Measurements from ENCODE around the gene DEPP1.
A peak's percentile ranks its signal among the peaks of the same experiment; 100 is the strongest.

Gene DEPP1

DNA sequence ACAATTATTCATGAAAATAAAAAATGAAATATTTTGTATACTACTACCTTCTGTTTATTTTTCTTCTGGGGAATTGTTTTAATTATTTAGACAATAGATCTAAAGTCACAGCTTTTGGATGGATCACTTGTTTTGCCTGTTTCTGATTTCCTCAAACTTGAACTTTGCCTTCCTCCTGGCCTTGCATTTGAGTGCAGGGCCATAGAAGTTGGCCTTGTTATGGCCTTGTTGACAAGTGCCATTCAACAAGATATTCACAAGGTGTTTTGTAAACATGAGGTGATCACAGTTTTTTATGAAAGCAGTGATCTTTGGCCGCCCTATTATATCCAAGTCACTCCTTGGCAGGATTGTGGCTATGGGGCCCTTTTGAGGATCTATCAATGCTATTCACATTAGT is 26.7 kb upstream of the DEPP1 start:
- in situ Hi-C loops (cut with MboI; ENCODE audit: low sequenced_read_pairs, unreplicated experiment): no loop called here
- DNase-seq (ENCODE audit: low spot score): no peak
- TF ChIP-seq, protein P1, sequence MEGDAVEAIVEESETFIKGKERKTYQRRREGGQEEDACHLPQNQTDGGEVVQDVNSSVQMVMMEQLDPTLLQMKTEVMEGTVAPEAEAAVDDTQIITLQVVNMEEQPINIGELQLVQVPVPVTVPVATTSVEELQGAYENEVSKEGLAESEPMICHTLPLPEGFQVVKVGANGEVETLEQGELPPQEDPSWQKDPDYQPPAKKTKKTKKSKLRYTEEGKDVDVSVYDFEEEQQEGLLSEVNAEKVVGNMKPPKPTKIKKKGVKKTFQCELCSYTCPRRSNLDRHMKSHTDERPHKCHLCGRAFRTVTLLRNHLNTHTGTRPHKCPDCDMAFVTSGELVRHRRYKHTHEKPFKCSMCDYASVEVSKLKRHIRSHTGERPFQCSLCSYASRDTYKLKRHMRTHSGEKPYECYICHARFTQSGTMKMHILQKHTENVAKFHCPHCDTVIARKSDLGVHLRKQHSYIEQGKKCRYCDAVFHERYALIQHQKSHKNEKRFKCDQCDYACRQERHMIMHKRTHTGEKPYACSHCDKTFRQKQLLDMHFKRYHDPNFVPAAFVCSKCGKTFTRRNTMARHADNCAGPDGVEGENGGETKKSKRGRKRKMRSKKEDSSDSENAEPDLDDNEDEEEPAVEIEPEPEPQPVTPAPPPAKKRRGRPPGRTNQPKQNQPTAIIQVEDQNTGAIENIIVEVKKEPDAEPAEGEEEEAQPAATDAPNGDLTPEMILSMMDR (IDR thresholded peaks at IDR 0.05; ENCODE audit: borderline replicate concordance, control extremely low read depth, extremely low read depth, insufficient read depth, missing control alignments): no peak

DNA sequence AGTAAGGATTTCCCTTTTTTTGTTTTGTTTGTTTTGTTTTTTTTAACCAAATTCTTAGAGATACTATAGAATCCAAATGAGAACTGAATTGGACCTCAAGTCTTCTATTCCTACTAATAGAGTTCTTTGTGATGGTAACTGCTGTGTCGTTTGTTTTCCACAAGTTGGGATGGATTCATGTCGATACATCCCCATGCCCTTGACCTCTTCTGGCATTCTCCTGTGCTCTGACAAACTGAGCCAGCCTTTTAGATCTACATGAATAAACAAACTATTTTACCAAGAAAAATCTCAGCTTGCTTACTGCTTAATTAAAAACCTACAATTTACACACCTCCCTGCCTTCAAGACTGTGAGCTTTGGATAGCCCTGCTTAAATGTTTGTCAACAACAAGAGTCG is 26.1 kb upstream of the DEPP1 start:
- DNase-seq (ENCODE audit: low spot score): no peak
- TF ChIP-seq, protein P1 (IDR thresholded peaks at IDR 0.05; ENCODE audit: borderline replicate concordance, control extremely low read depth, extremely low read depth, insufficient read depth, missing control alignments): no peak
- in situ Hi-C loops (cut with MboI; ENCODE audit: low sequenced_read_pairs, unreplicated experiment): no loop called here

DNA sequence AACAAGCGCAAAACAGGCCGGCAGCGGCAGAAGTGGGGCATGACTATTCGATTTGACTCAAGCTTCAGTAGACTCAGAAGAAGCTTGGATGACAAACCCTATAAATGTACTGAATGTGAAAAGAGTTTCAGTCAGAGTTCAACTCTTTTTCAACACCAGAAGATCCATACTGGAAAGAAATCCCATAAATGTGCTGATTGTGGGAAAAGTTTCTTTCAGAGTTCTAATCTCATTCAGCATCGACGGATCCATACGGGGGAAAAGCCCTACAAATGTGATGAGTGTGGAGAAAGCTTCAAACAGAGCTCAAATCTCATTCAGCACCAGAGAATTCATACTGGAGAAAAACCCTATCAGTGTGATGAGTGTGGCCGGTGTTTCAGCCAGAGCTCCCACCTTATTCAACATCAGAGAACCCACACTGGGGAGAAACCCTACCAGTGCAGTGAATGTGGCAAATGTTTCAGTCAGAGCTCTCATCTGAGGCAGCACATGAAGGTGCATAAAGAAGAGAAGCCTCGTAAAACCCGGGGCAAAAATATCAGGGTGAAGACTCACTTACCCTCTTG is 24.9 kb upstream of the DEPP1 start:
- TF ChIP-seq, protein P1 (IDR thresholded peaks at IDR 0.05; ENCODE audit: borderline replicate concordance, control extremely low read depth, extremely low read depth, insufficient read depth, missing control alignments): no peak
- DNase-seq (ENCODE audit: low spot score): no peak
- in situ Hi-C loops (cut with MboI; ENCODE audit: low sequenced_read_pairs, unreplicated experiment): no loop called here

DNA sequence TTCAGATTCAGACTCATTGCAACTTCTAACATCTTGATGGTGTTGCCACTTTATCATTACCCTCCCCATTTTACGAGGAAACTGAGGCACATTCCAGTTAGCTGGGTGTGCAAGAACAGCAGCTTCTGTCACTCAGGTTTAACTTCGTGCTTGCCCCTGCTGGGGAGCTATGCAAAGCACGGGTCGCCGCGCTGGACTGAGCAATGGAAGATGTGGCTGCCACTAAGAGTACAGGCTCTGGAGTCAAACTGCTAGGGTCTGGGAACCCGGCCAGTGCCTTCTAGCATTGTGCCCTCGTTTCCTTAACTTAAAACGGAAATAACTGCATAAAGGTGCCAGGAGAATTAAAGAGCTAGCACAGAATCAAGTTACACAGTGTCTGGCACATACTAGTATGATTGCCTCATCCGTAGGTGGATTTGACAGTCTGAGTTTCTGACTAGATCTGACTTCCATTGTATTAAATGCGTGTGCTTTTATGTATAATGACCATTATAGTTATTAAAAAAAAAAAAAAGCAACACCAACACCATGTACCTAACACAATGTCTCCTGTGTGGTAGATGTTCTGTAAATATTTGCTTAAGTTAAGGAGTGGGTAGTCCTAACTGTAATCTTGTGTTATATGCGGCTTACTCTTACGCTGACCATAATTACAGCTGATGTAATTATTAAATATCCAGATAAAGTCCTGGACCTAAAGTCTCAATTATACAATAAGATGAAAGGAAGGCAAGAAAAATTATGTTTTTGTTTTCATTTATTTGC is 23.0 kb upstream of the DEPP1 start:
- in situ Hi-C loops (cut with MboI; ENCODE audit: low sequenced_read_pairs, unreplicated experiment): no loop called here
- peak; percentile 74 for DNase-seq (ENCODE audit: low spot score)
- TF ChIP-seq, protein P1 (IDR thresholded peaks at IDR 0.05; ENCODE audit: borderline replicate concordance, control extremely low read depth, extremely low read depth, insufficient read depth, missing control alignments): no peak

DNA sequence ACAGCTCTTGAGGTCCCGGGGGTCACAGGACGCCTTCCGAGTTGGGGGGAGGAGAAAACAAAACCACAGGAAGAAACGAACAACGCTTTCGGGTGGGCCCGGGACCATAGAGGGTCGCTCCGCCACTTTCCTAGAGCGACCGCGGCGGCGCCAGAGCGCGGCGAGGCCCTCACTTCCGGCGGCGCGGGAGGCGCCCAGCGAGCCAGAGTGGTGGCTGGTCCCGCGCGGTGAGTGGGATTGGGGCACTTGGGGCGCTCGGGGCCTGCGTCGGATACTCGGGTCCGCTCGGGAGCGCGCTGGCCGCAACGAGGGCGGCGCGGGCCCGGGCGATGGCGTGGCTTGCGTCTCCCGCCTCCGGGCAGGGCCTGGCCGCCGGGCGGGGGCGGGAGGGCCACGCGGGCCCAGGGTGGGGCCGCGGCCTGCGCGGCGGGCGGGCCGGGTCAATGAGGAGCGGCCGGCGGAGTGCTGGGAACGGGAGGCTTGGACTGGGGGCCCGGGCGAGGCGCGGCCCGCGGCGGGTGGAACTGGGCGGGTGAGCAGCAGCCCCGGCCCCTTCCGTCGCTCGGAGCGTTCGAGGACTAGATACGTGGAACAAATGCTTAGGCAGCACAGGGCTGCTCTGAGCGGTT is 22.3 kb upstream of the DEPP1 start, which contains the start of gene ZNF22:
ZNF22 (plus strand) TSS at position 172 of the 629 bp plus-strand sequence. CDS start 2,446 bp downstream, outside the sequence.
- in situ Hi-C loops (cut with MboI; ENCODE audit: low sequenced_read_pairs, unreplicated experiment): no loop called here
- DNase-seq (ENCODE audit: low spot score): peak; percentile 80
- TF ChIP-seq, protein P1 (IDR thresholded peaks at IDR 0.05; ENCODE audit: borderline replicate concordance, control extremely low read depth, extremely low read depth, insufficient read depth, missing control alignments): no peak

DNA sequence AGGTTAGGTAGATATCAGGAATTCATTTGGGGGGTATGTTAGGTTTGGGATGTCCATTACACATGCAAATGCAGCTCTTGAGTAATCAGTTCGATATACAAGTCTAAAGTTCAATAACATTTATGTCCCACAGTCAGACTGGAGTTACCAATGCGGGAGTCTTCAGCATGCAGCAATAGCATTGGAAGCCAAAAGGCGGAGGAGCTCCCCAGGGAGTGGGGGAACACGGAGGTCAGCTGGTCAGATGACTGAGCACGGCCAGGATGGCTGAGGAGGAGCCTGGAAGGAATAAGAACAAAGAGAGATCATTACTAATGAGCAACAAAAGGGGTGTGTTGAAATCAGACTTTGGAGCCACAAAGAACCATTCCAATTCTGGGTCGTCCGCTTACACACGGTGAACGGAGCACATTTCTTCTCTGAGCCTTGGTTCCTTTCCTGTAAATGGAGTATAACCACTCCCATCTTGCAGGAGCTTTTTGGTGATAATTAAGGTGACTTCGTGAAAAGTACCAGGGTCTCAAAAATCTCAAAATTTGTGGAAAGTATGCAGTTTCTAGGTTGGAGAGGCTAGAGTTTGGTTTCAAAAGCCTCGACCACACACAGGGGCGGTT is 21.6 kb upstream of the DEPP1 start:
- no peak for DNase-seq (ENCODE audit: low spot score)
- in situ Hi-C loops (cut with MboI; ENCODE audit: low sequenced_read_pairs, unreplicated experiment): no loop called here
- TF ChIP-seq, protein P1 (IDR thresholded peaks at IDR 0.05; ENCODE audit: borderline replicate concordance, control extremely low read depth, extremely low read depth, insufficient read depth, missing control alignments): no peak
